Spleen (tissue), 11 donors: Measurements from ENCODE around the gene EVI5L. TPM values are rescaled to one million over a fixed set of nuclear protein-coding genes. Genes with fewer than 3 reads are reported as not detected.

ENCODE experiments used
- DNase-seq: peaks from one replicate; pipeline ENCODE4 v3.0.0-alpha.2; 2020
- H3K27ac ChIP-seq, 8 donors: fragments of 200-600 bp; sonication (generic) in 7 of 8; 1 replicate in 4 of 8; 2 replicates in 4 of 8; pipeline versions ENCODE4 v1.5.0 to v1.8.0; 2016 to 2021; ENCODE audit warnings: inconsistent platforms in 4 of 8, mild to moderate bottlenecking in 4 of 8, moderate library complexity in 1 of 8
- H3K27me3 ChIP-seq, 7 donors: fragments of 200-600 bp; sonication (generic) in 6 of 7; replicated peaks in 1 of 7; 1 replicate in 4 of 7; 2 replicates in 3 of 7; pipeline versions ENCODE4 v1.5.0 to v1.8.0; 2016 to 2021; ENCODE audit warnings: inconsistent platforms in 3 of 7, mild to moderate bottlenecking in 1 of 7
- H3K36me3 ChIP-seq, 6 donors: fragments of 200-600 bp; sonication (generic) in 5 of 6; 1 replicate in 4 of 6; 2 replicates in 2 of 6; pipeline versions ENCODE4 v1.5.0 to v1.8.0; 2016 to 2021; ENCODE audit warnings: inconsistent platforms in 2 of 6
- H3K4me1 ChIP-seq, 6 donors: fragments of 200-600 bp; sonication (generic) in 5 of 6; 1 replicate in 3 of 6; 2 replicates in 3 of 6; pipeline versions ENCODE4 v1.5.0 to v1.8.0; 2016 to 2021; ENCODE audit warnings: inconsistent platforms in 3 of 6
- H3K4me3 ChIP-seq, 8 donors: fragments of 200-600 bp; sonication (generic) in 7 of 8; 1 replicate in 4 of 8; 2 replicates in 4 of 8; pipeline versions ENCODE4 v1.5.0 to v1.8.0; 2016 to 2021; ENCODE audit warnings: inconsistent platforms in 4 of 8, mild to moderate bottlenecking in 4 of 8, moderate library complexity in 2 of 8
- H3K9me3 ChIP-seq, 8 donors: fragments of 200-600 bp; sonication (generic) in 7 of 8; 1 replicate in 4 of 8; 2 replicates in 4 of 8; pipeline versions ENCODE4 v1.5.0 to v1.8.0; 2016 to 2021; ENCODE audit warnings: inconsistent platforms in 4 of 8
- CTCF ChIP-seq, 11 experiments: fragments of 200-600 bp in 7 of 11; fragments of 450-650 bp in 4 of 11; sonication (generic) in 4 of 11; IDR thresholded peaks in 8 of 11; conservative IDR thresholded peaks in 3 of 11; 1 replicate in 7 of 11; 2 replicates in 4 of 11; pipeline versions ENCODE4 v1.4.0 to v1.8.0; 2016 to 2021; ENCODE audit warnings: antibody characterized with exemption in 11 of 11, inconsistent platforms in 4 of 11, mild to moderate bottlenecking in 1 of 11
- POLR2A ChIP-seq, 3 donors: fragments of 450-650 bp; IDR thresholded peaks; one replicate each; pipeline ENCODE4 v1.5.1; 2017; ENCODE audit warnings: antibody characterized with exemption in 3 of 3, mild to moderate bottlenecking in 1 of 3
- POLR2AphosphoS5 ChIP-seq, 3 donors: sonication (generic); formaldehyde crosslinking; IDR thresholded peaks; one replicate each; pipeline ENCODE4 v1.5.1; 2017; ENCODE audit warnings: antibody characterized with exemption in 3 of 3
- WGBS, 5 donors: extraction: QIAGEN DNeasy Blood & Tissue Kit in 3 of 5; methylation state at CpG; one replicate each; pipeline versions ENCODE4 v1.1.5 to v1.1.7; 2013 to 2018; 5-methylcytosine and 5-hydroxymethylcytosine counted together
- intact Hi-C: fragments of 100-400 bp; cut with DNase I; formaldehyde crosslinking; loops from one replicate; pipeline ENCODE4 v1.15.0; 2023; ENCODE audit warnings: low total_unique reads
- polyA plus RNA-seq, 3 donors: library from polyadenylated mRNA; stranded (reverse); fragments of 200-250 nt; gene quantifications; one replicate each; pipeline ENCODE4 v1.2.1, GENCODE V29; 2013
- total RNA-seq, 7 donors: library from RNA; depleted of rRNA in 3 of 7; stranded (reverse); fragments of >200 nt in 3 of 7; fragmentation: NEBNext Ultra II Directional in 4 of 7; extraction: Animal tissue kit (Norgen Biotek cat#: 25700) in 4 of 7; gene quantifications; one replicate each; pipeline versions ENCODE4 v1.1.0 to v1.2.1, GENCODE V29; 2016 to 2021
- donor health status: healthy with polysubstance abuse.
- donor health status: DM: no; HTN: no; CAD: no; lungs with moderate emphysema.
- donor health status: DM: no; HTN: no; CAD: no.
- donor health status: Bipolar disorder and iron deficiency.
- donor health status: healthy.
- donor health status: DM: no; HTN: no; CAD: no.
- donor health status: DM: yes; HTN: yes; CAD: no.

EVI5L gene
- total and polyA plus RNA-seq, 10 donors: 3.7 to 22.8 (median 11.9) TPM

GRCh38 chr19:7913652-7914051 is 83.6 kb downstream of the EVI5L start:
- TF ChIP-seq POLR2AphosphoS5 (IDR thresholded peaks at IDR 0.05): no peak
- no peak for TF ChIP-seq POLR2A (IDR thresholded peaks at IDR 0.05)
- Histone ChIP-seq H3K9me3 (no peaks in the 10 kb centered on the region), H3K36me3 (peaks cover 0 to 54% (median 39%) of the 10 kb centered on the region in 6 donors), H3K4me1 (peaks cover 20 to 66% (median 42%) of the 10 kb centered on the region in 6 donors), H3K27ac (no peak overlapping the region), H3K4me3 (no peak overlapping the region), H3K27me3 (peaks cover 0 to 49% (median 46%) of the 10 kb centered on the region in 7 donors)
- 80 to 94% (median 88%) methylated on average over 10 of the region's 10 CpGs for WGBS, 5 donors
- no peak for DNase-seq
- intact Hi-C loops: no loop called here

- peaks cover 0 to 53% (median 51%) of the 10 kb centered on the region in 7 donors for H3K27me3 ChIP-seq
- DNase-seq: no peak
- H3K27ac ChIP-seq: no peak overlapping the region
- TF ChIP-seq POLR2AphosphoS5 (IDR thresholded peaks at IDR 0.05): no peak
- TF ChIP-seq CTCF (IDR thresholded peaks at IDR 0.05 in 8 of 11, conservative IDR thresholded peaks at IDR 0.05 in 3 of 11): no peak
- no peak for TF ChIP-seq POLR2A (IDR thresholded peaks at IDR 0.05)
- H3K4me1 ChIP-seq: peaks cover 20 to 66% (median 39%) of the 10 kb centered on the region in 6 donors
- no peak overlapping the region for H3K4me3 ChIP-seq
- 68 to 84% (median 71%) methylated on average over 12 of the region's 12 CpGs for WGBS, 5 donors
- intact Hi-C loops: no loop called here
- H3K36me3 ChIP-seq: peaks cover 0 to 50% (median 37%) of the 10 kb centered on the region in 6 donors
- no peaks in the 10 kb centered on the region for H3K9me3 ChIP-seq
These were observed 84.1 kb downstream of the EVI5L start for GRCh38 chr19:7914099-7914498.

Other genes with a start within 250 kb of the EVI5L start
- gene CAMSAP3, start 234.4 kb upstream of the EVI5L start, total RNA-seq: 1 to 10 TPM in 3 of 7 donors, under 1 TPM in 4; 0.28 to 1.5 (median 0.85) TPM
- under 1 TPM; 0.52 to 0.77 (median 0.76) TPM for gene CAMSAP3, start 234.4 kb upstream of the EVI5L start, polyA plus RNA-seq
- 10 to 100 TPM; 37.2 to 52.2 (median 41.4) TPM for gene XAB2, start 200.7 kb upstream of the EVI5L start, total RNA-seq
- 10 to 100 TPM; 31.8 to 49.0 (median 48.3) TPM for gene XAB2, start 200.7 kb upstream of the EVI5L start, polyA plus RNA-seq
- gene PET100, start 200.4 kb upstream of the EVI5L start, total RNA-seq: 10 to 100 TPM in 6 of 7 donors, 1 to 10 TPM in 1; 8.7 to 94.5 (median 77.3) TPM
- gene PET100, start 200.4 kb upstream of the EVI5L start, polyA plus RNA-seq: 100 to 1,000 TPM; 111 to 130 (median 125) TPM
- 1 to 10 TPM in 6 of 7 donors, not detected in 1; 1.5 to 2.7 (median 2.0) TPM for gene PCP2, start 196.5 kb upstream of the EVI5L start, total RNA-seq
- 1 to 10 TPM; 2.5 to 5.9 (median 3.5) TPM for gene PCP2, start 196.5 kb upstream of the EVI5L start, polyA plus RNA-seq
- 100 to 1,000 TPM; 144 to 455 (median 185) TPM for gene STXBP2, start 193.1 kb upstream of the EVI5L start, total RNA-seq
- gene STXBP2, start 193.1 kb upstream of the EVI5L start, polyA plus RNA-seq: 100 to 1,000 TPM in 1 of 3 donors, 10 to 100 TPM in 2; 58.8 to 198 (median 94.4) TPM
- 10 to 100 TPM in 4 of 7 donors, 1 to 10 TPM in 3; 5.4 to 44.0 (median 12.4) TPM for gene RETN, start 161.2 kb upstream of the EVI5L start, total RNA-seq
- 10 to 100 TPM; 26.0 to 60.6 (median 51.1) TPM for gene RETN, start 161.2 kb upstream of the EVI5L start, polyA plus RNA-seq
- gene MCEMP1, start 153.1 kb upstream of the EVI5L start, total RNA-seq: 10 to 100 TPM; 12.9 to 95.6 (median 28.7) TPM
- 10 to 100 TPM in 2 of 3 donors, 1 to 10 TPM in 1; 3.9 to 23.7 (median 11.7) TPM for gene MCEMP1, start 153.1 kb upstream of the EVI5L start, polyA plus RNA-seq
- gene TRAPPC5, start 149.4 kb upstream of the EVI5L start, total RNA-seq: 10 to 100 TPM; 47.2 to 88.5 (median 77.4) TPM
- gene TRAPPC5, start 149.4 kb upstream of the EVI5L start, polyA plus RNA-seq: 100 to 1,000 TPM in 2 of 3 donors, 10 to 100 TPM in 1; 94.3 to 159 (median 128) TPM
- 100 to 1,000 TPM in 1 of 7 donors, 10 to 100 TPM in 6; 26.4 to 121 (median 47.0) TPM for gene FCER2, start 128.1 kb upstream of the EVI5L start, total RNA-seq
- gene FCER2, start 128.1 kb upstream of the EVI5L start, polyA plus RNA-seq: 100 to 1,000 TPM in 2 of 3 donors, 10 to 100 TPM in 1; 48.0 to 108 (median 105) TPM
- 1 to 10 TPM in 3 of 7 donors, under 1 TPM in 3, not detected in 1; 0.34 to 4.0 (median 0.88) TPM for gene CLEC4G, start 98.1 kb upstream of the EVI5L start, total RNA-seq
- 1 to 10 TPM in 2 of 3 donors, under 1 TPM in 1; 0.50 to 1.3 (median 1.0) TPM for gene CLEC4G, start 98.1 kb upstream of the EVI5L start, polyA plus RNA-seq
- 10 to 100 TPM in 2 of 7 donors, 1 to 10 TPM in 5; 1.1 to 22.2 (median 2.2) TPM for gene CD209, start 82.7 kb upstream of the EVI5L start, total RNA-seq
- gene CD209, start 82.7 kb upstream of the EVI5L start, polyA plus RNA-seq: under 1 TPM; 0.42 to 0.56 (median 0.46) TPM
- 1 to 10 TPM in 1 of 7 donors, under 1 TPM in 1, not detected in 5; 0.89 to 3.3 TPM for gene CLEC4M, start 67.0 kb upstream of the EVI5L start, total RNA-seq
- gene CLEC4M, start 67.0 kb upstream of the EVI5L start, polyA plus RNA-seq: under 1 TPM in 2 of 3 donors, not detected in 1; 0.12 to 0.26 TPM
- gene PRR36, start 44.2 kb downstream of the EVI5L start, total RNA-seq: under 1 TPM in 4 of 7 donors, not detected in 3; 0.09 to 0.43 (median 0.21) TPM
- gene PRR36, start 44.2 kb downstream of the EVI5L start, polyA plus RNA-seq: under 1 TPM; 0.02 to 0.06 (median 0.06) TPM
- gene LRRC8E, start 58.3 kb downstream of the EVI5L start, total RNA-seq: under 1 TPM in 1 of 7 donors, not detected in 6; 0.37 TPM
- under 1 TPM in 1 of 3 donors, not detected in 2; 0.08 TPM for gene LRRC8E, start 58.3 kb downstream of the EVI5L start, polyA plus RNA-seq
- gene MAP2K7, start 73.7 kb downstream of the EVI5L start, total RNA-seq: 10 to 100 TPM; 19.5 to 41.3 (median 32.9) TPM
- 10 to 100 TPM; 12.4 to 44.3 (median 18.9) TPM for gene MAP2K7, start 73.7 kb downstream of the EVI5L start, polyA plus RNA-seq
- gene TGFBR3L, start 84.6 kb downstream of the EVI5L start, total RNA-seq: not detected
- under 1 TPM in 1 of 3 donors, not detected in 2; 0.11 TPM for gene TGFBR3L, start 84.6 kb downstream of the EVI5L start, polyA plus RNA-seq
- 10 to 100 TPM; 13.8 to 23.9 (median 17.7) TPM for gene SNAPC2, start 90.1 kb downstream of the EVI5L start, total RNA-seq
- gene SNAPC2, start 90.1 kb downstream of the EVI5L start, polyA plus RNA-seq: 10 to 100 TPM; 13.1 to 23.0 (median 19.3) TPM
- gene CTXN1, start 95.9 kb downstream of the EVI5L start, total RNA-seq: 1 to 10 TPM; 1.2 to 4.4 (median 2.1) TPM
- gene CTXN1, start 95.9 kb downstream of the EVI5L start, polyA plus RNA-seq: under 1 TPM; 0.11 to 0.96 (median 0.64) TPM
- gene TIMM44, start 113.4 kb downstream of the EVI5L start, total RNA-seq: 10 to 100 TPM; 33.2 to 94.9 (median 63.5) TPM
- 10 to 100 TPM; 37.4 to 67.3 (median 66.0) TPM for gene TIMM44, start 113.4 kb downstream of the EVI5L start, polyA plus RNA-seq
- gene ELAVL1, start 175.4 kb downstream of the EVI5L start, total RNA-seq: 10 to 100 TPM; 28.2 to 66.7 (median 52.9) TPM
- gene ELAVL1, start 175.4 kb downstream of the EVI5L start, polyA plus RNA-seq: 10 to 100 TPM; 13.5 to 21.2 (median 18.9) TPM
- gene CCL25, start 222.5 kb downstream of the EVI5L start, total RNA-seq: 1 to 10 TPM in 1 of 7 donors, under 1 TPM in 2, not detected in 4; 0.55 to 1.2 (median 0.77) TPM
- under 1 TPM; 0.42 to 0.78 (median 0.51) TPM for gene CCL25, start 222.5 kb downstream of the EVI5L start, polyA plus RNA-seq